IPS DF 4.7 (cell line): ENCODE data around the gene SH2D3A.
A peak's percentile ranks its signal among the peaks of the same experiment; 100 is the strongest.
"Not testable (repeated sequence)": the region's sequence is repeated elsewhere in the genome, so short reads cannot be mapped to it uniquely, and the experiment has no call there.

Experiments
- DNase-seq: peaks from one replicate; pipeline ENCODE4 v3.0.0-alpha.2; 2013; ENCODE audit warnings: low spot score; ENCODE audit errors: extremely low read depth

The SH2D3A gene

DNA sequence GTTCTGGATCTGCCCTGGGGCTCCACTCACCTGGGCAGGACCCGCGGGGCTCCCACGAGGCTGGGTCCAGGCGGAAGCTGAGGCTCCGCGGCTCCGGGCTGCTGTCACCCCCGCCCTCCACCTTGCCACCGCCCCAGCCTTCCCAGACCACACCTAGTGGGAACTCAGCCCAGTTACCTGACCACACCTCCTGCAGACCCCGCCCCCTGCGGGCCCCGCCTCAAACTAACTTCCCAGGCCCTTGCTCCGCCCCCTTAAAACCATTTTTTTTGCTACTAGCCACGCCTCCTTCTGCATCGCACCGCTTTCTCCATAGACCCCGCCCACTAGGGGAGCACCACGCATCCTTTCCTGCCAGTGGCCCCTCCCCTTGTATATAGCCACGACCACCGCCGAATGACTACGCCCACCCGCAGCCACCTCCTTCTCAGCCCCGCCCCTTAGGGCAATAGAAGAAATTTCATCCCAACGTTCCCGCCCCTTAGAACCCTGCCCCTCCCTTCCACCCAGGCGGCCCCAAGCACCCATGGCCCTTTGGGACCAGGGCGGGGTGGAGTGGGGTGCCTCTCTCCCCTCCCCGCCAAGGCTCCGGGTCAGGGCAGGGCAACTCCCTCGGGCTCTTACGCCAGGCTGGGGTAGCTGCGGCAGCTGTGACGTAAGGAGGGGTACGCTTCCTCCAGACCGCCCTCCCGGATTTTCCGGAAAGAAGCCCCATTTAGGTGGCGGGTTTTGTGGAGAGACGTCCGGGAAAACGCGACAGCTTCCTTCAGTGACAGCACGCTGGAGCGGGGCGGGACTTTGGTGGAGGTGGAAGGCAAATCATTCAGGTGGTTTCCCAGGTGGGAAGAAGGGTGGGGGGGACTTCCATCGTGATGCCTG, at the start of gene SH2D3A:
TSS of gene SH2D3A (minus strand) at position 79 of the 879 bp plus-strand sequence. CDS start 3,687 bp downstream, outside the sequence.
- DNase-seq = no peak

GRCh38 chr19:6813659-6814058, 46.4 kb upstream of the SH2D3A start:
- DNase-seq = no peak

GRCh38 chr19:6812612-6813011, 45.4 kb upstream of the SH2D3A start:
- no peak for DNase-seq

GRCh38 chr19:6811906-6812305, 44.7 kb upstream of the SH2D3A start:
- peak; percentile 30 for DNase-seq

DNA sequence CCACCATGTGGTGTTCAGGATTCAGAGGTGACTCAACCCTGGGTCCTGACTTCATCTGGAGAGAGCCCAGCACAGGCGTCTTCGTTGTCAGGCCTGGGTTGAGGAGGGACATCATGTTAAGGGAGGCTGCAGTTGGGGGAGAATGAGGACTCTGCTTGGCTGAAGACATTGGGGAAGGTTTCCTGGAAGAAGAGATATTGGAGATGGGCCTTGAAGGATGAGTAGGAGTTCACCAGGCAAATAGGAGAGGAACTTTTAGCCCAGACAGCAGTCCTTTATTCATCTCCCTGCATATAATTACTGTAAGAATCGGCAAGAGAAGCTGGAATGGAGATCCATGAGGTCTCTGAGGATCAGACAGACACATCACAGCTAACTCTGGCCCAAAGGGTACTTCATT, 44.1 kb upstream of the SH2D3A start:
- no peak for DNase-seq

GRCh38 chr19:6809262-6809661, 42.0 kb upstream of the SH2D3A start:
- no peak for DNase-seq

GRCh38 chr19:6808494-6808893, 41.3 kb upstream of the SH2D3A start:
- DNase-seq = no peak

GRCh38 chr19:6807291-6807690, 40.1 kb upstream of the SH2D3A start:
- DNase-seq = no peak

DNA sequence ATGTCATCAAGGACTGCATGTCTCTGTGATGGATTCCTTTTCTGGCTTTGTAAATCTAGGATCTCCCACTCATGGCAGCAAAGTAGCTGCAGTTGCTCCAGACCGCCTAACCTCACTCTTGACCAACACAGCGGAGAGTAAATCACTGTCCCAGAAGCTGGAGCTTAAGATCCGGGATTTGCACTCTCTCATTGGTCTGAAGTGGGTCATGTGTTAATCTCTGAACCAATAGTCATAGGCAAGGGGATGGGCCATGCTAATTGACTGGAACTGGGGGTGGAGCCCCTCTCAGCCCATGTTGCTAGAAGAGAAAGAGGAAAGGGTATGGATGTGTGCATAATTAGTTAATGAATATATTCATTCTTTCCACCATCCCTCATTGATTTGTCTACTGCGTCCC, 39.3 kb upstream of the SH2D3A start:
- DNase-seq = no peak

GRCh38 chr19:6803036-6803404, 35.8 kb upstream of the SH2D3A start:
- no peak for DNase-seq

DNA sequence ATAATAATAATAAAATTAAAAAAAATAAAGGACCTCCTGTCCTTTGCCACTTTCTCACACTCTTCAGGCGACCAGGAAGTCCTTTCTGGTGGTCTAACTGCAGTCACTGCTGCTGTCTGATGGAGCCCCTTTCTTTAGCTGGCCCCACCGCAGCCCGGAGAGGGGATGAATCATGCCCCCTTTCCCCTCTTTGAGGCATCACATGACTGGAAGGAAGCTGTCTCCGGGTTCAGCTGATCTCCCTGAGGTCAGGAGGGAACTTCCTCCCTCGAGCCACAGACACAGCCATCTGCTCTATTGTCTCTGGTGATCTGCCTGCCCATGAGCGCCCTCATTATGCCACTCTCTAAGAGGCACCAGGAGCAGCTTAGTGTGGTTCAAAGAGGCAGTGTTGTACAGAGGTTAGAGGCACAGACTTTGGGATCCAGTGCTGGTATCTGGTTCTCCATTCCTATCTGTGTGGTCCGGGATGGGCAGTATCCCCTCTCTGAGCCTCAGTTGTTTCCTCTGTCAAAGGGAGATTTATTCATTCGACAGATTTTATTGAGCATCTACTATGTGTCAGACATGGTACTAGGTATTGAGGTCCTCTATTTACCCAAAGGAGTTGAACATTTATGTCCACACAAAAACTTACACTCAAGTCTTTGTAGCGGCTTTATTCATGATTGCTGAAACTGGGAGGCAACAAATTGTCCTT, 35.3 kb upstream of the SH2D3A start:
- peak; percentile 14 for DNase-seq

- DNase-seq = peak; percentile 49
Measured at GRCh38 chr19:6801485-6802086, 34.4 kb upstream of the SH2D3A start.

GRCh38 chr19:6800991-6801484, 33.8 kb upstream of the SH2D3A start:
- DNase-seq = peak; percentile 9

DNA sequence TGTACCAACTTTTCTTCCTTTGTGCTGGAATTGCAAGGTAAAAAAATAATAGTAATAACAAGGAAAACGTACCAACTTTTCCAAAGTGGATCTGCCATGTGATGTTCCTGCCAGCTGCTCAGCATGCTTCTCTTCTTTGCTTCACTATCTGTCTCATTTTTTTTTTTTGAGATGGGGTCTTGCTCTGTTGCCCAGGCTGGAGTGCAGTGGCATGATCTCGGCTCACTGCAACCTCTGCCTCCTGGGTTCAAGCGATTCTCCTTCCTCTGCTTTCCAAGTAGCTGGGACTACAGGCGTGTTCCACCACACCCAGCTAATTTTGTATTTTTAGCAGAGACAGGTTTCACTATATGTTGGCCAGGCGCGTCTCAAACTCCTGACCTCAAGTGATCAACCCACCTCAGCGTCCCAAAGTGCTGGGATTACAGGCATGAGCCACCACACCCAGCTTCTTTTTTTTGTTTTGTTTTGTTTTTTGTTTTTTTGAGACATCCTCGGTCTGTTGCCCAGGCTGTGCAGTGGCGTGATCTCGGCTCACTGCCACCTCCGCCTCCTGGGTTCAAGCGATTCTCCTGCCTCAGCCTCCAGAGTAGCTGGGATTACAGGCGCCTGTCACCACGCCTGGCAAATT, 33.0 kb upstream of the SH2D3A start:
- not testable (repeated sequence) for DNase-seq

DNA sequence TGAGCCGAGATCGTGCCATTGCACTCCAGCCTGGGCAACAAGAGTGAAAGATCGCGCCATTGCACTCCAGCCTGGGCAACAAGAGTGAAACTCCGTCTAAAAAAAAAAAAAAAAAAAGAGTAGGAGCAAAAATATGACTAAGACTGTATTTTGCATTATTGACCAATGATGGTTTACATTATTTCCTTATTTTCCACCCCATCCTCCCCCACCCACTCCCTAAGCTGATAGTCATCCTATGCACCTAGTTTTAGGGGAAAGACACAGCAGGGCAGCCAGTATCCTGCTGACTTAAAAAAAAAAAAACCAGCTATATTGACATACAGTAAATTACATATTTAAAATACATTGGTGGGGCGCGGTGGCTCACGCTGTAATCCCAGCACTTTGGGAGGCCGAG, 30.4 kb upstream of the SH2D3A start:
- no peak for DNase-seq

- no peak for DNase-seq
Measured at GRCh38 chr19:6796278-6796677, 29.0 kb upstream of the SH2D3A start.

DNA sequence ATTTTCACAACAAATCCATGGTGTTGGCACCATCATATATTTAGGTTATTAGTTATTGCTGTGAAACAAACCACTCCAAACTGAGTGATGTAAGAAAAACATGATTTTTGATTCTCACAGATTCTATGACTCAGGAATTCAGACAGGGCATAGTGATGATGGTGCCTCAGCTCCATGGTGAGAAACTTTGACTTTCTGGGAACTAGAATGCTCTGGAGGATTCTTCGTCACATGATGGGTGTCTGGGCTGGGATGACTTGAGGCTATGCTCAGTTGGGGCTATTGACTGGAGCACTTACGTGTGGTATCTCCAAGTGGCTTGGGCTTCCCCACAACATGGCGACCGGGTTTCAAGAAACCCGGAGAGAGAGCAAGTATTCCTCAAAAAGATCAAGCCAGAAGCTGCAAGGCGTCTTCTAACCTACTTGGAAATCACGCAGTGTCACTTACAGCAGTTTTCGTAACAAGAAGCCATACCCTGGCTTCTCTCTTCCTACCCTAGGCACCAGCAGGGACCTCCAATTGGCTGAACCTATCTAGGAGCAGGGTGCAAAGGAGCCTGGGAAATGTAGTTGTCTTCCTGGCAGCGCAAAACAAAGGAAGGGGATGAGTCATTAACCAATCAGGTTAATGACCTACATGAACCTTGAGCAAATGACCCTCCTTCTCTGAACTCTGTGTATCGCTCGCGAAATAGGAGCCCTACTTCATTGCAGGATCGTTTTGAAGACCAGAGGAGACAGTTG, 27.6 kb upstream of the SH2D3A start:
- no peak for DNase-seq

DNA sequence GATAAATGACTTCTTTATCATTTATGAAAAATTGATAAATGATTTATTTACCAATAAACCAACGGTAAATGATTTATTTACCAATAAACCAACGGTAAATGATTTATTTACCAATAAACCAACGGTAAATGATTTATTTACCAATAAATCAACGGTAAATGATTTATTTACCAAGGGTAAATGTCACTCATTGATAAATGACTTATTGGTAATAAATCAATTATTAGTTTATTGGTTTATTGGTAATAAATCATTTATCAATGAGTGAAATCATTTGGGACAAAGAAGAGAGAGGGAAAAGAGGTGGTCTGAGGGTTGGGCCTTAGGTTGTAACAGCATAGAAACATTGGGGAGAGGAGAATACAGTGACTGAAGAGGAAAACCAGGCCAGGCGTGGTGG, 26.7 kb upstream of the SH2D3A start:
- DNase-seq = no peak

DNA sequence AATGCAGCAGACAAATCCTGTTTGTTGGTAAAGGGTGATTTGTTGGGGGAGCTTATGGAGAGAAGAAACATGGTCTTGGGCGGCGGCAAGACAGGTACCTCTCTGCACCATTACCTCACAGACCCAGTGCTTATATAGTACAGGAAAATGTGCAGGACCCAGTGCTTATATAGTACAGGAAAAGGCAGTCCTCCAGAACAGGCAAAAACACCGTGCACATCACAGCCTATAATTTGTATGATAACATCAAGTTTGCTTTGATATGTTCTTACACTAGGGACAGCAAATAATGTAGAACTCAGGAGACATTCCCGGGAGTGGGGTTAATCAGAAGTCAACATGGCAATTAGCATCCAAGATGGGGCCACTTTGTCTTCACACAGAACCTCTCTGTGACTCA, 26.2 kb upstream of the SH2D3A start:
- no peak for DNase-seq

DNA sequence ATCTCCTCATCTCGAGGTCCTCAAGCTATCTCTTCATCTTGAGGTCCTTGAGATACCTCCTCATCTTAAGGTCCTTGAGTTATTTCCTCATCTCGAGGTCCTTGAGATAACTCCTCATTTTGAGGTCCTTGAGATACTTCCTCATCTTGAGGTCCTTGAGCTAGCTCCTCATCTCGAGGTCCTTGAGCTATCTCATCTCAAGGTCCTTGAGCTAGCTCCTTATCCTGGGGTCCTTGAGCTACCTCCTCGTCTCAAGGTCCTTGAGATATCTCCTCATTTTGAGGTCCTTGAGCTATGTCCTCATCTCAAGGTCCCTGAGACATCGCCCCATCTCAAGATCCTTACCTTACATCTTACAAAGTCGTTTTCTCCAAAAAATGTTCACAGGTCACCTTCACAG, 24.0 kb upstream of the SH2D3A start:
- DNase-seq = no peak
